ENCODE data around the gene ITGA8.

- TF ChIP-seq ZNF75A (CRISPR knock-in tag; IDR thresholded peaks at IDR 0.05), result no peak
- no peak for TF ChIP-seq RBM39 (optimal IDR thresholded peaks at IDR 0.05; ENCODE audit: low read depth, low read length)
- no peak for TF ChIP-seq NFE2L1 (tag; IDR thresholded peaks at IDR 0.05; ENCODE audit: borderline replicate concordance, low read depth)
- TF ChIP-seq, protein P1, sequence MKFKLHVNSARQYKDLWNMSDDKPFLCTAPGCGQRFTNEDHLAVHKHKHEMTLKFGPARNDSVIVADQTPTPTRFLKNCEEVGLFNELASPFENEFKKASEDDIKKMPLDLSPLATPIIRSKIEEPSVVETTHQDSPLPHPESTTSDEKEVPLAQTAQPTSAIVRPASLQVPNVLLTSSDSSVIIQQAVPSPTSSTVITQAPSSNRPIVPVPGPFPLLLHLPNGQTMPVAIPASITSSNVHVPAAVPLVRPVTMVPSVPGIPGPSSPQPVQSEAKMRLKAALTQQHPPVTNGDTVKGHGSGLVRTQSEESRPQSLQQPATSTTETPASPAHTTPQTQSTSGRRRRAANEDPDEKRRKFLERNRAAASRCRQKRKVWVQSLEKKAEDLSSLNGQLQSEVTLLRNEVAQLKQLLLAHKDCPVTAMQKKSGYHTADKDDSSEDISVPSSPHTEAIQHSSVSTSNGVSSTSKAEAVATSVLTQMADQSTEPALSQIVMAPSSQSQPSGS (CRISPR knock-in tag; IDR thresholded peaks at IDR 0.05), result no peak
Measured at GRCh38 chr10:15571575-15571974, 148.1 kb downstream of the ITGA8 start.
